ENCODE results near the gene RPS6KL1. TPM values are rescaled to one million over a fixed set of nuclear protein-coding genes. Genes with fewer than 3 reads are reported as not detected.

RPS6KL1 gene
- total RNA-seq, 4 donors from 2014 or later: 0.86 to 7.5 (median 1.8) TPM

DNA sequence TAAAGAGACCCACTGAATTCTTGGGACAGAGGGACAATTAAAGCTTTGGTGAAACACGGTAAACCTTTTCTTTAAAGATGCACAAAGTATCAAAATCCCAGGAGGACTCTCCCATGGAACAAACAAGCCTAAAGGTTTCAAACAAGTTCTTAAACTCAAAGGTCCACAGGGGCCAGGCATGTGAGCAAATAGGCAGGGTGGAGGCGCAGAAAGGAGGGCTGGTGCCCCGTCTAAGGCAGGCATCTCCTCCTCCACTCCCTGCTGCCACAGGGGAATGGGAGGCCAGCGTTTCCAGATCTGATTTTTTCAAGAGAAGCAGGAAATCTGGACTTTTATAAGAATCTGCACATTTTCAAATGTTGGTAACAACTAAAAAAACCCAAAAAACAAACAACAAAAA, 7.6 kb downstream of the RPS6KL1 start:
- Histone ChIP-seq H3K27ac (no peak overlapping the region), H3K9me3 (no peaks in the 10 kb centered on the region), H3K4me1 (peaks cover 71% of the 10 kb centered on the region), H3K27me3 (no peaks in the 10 kb centered on the region), H3K4me3 (no peak overlapping the region), H3K36me3 (no peaks in the 10 kb centered on the region)
- DNase-seq (ENCODE audit: low spot score in 2 of 2): no peak
- 66% methylated on average over 4 of the region's 4 CpGs for WGBS
- no peak for TF ChIP-seq CTCF (IDR thresholded peaks at IDR 0.05)
- TF ChIP-seq EP300 (IDR thresholded peaks at IDR 0.05): no peak
- no peak for TF ChIP-seq POLR2AphosphoS5 (IDR thresholded peaks at IDR 0.05)
- no peak for TF ChIP-seq POLR2A (IDR thresholded peaks at IDR 0.05)

DNA sequence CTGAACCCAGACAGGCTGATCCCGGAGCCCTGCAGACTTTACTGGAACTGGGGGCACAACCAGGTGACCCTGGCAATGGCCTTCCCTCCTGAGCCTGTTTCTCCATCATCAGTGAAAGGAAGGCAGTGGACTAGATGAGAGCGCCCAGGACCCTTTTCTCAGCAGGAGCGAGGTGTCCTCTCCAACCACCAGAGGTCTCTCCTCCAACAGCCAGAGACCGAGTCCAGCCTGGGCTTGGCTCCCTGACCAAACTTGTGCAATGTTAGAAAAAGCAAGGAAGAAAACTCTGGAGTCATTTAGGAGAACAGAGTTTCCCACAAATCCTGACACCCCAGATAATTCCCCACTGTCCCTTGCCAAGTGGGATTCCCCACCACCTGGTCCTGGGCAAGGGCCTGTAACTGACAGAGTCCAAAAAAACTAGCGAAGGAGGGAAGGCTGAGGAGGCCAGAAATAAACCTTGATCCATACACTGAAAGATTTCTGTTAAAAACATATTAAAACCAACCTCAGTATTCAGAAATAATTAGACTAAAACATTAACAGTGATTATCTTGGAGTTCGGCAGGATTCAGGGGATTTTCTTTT, 9.0 kb downstream of the RPS6KL1 start:
- TF ChIP-seq POLR2A (IDR thresholded peaks at IDR 0.05): no peak
- peak; percentile 59 to 65 for TF ChIP-seq CTCF (IDR thresholded peaks at IDR 0.05)
- H3K4me1 ChIP-seq: peaks cover 68% of the 10 kb centered on the region
- no peak overlapping the region for H3K27ac ChIP-seq
- peak in 1 of 2 donors; percentile 87 for DNase-seq (ENCODE audit: low spot score in 2 of 2)
- whole genome bisulfite sequencing: 27% methylated on average over 6 of the region's 6 CpGs
- no peaks in the 10 kb centered on the region for H3K9me3 ChIP-seq
- H3K4me3 ChIP-seq: no peak overlapping the region
- H3K36me3 ChIP-seq: no peaks in the 10 kb centered on the region
- H3K27me3 ChIP-seq: no peaks in the 10 kb centered on the region

- H3K36me3 ChIP-seq: no peaks in the 10 kb centered on the region
- H3K4me1 ChIP-seq: peaks cover 61% of the 10 kb centered on the region
- DNase-seq (ENCODE audit: low spot score in 2 of 2): no peak
- H3K27ac ChIP-seq: no peak overlapping the region
- WGBS: 65% methylated on average over 5 of the region's 5 CpGs
- no peak overlapping the region for H3K4me3 ChIP-seq
- H3K9me3 ChIP-seq: no peaks in the 10 kb centered on the region
- H3K27me3 ChIP-seq: no peaks in the 10 kb centered on the region
- TF ChIP-seq EP300 (IDR thresholded peaks at IDR 0.05) (no peak), POLR2AphosphoS5 (IDR thresholded peaks at IDR 0.05) (no peak), POLR2A (IDR thresholded peaks at IDR 0.05) (no peak), CTCF (IDR thresholded peaks at IDR 0.05) (no peak)
Measured at GRCh38 chr14:74913393-74913910, 9.6 kb downstream of the RPS6KL1 start.

GRCh38 chr14:74912801-74913200, 10.3 kb downstream of the RPS6KL1 start:
- H3K4me3 ChIP-seq: no peak overlapping the region
- no peaks in the 10 kb centered on the region for H3K9me3 ChIP-seq
- no peak overlapping the region for H3K27ac ChIP-seq
- no peaks in the 10 kb centered on the region for H3K27me3 ChIP-seq
- peaks cover 59% of the 10 kb centered on the region for H3K4me1 ChIP-seq
- WGBS: 80% methylated on average over 10 of the region's 10 CpGs
- DNase-seq (ENCODE audit: low spot score in 2 of 2): no peak
- H3K36me3 ChIP-seq: no peaks in the 10 kb centered on the region
- TF ChIP-seq POLR2AphosphoS5 (IDR thresholded peaks at IDR 0.05): no peak
- TF ChIP-seq EP300 (IDR thresholded peaks at IDR 0.05): no peak
- no peak for TF ChIP-seq POLR2A (IDR thresholded peaks at IDR 0.05)
- no peak for TF ChIP-seq CTCF (IDR thresholded peaks at IDR 0.05)

- no peaks in the 10 kb centered on the region for H3K27me3 ChIP-seq
- H3K36me3 ChIP-seq: no peaks in the 10 kb centered on the region
- H3K27ac ChIP-seq: no peak overlapping the region
- peaks cover 59% of the 10 kb centered on the region for H3K4me1 ChIP-seq
- no peaks in the 10 kb centered on the region for H3K9me3 ChIP-seq
- no CpG with 5 or more reads among the region's 6 CpGs for WGBS
- no peak for TF ChIP-seq POLR2AphosphoS5 (IDR thresholded peaks at IDR 0.05)
- TF ChIP-seq POLR2A (IDR thresholded peaks at IDR 0.05): no peak
- TF ChIP-seq CTCF (IDR thresholded peaks at IDR 0.05): no peak
- no peak for TF ChIP-seq EP300 (IDR thresholded peaks at IDR 0.05)
- no peak for DNase-seq (ENCODE audit: low spot score in 2 of 2)
- no peak overlapping the region for H3K4me3 ChIP-seq
Measured at GRCh38 chr14:74912111-74912510, 10.9 kb downstream of the RPS6KL1 start.

Data from suprapubic skin (tissue), 4 donors.